Activated CD8-positive, alpha-beta memory T cell treated with anti-CD3 and anti-CD28 coated beads, Interleukin-2, amount 50 U/mL, for 1 hour (primary cell): Measurements from ENCODE around the gene DACT1.

ENCODE experiments used
- DNase-seq: peaks from one replicate; pipeline ENCODE4 v3.0.0-alpha.2; 2020; ENCODE audit errors: extremely low read depth

The DACT1 gene

DNA sequence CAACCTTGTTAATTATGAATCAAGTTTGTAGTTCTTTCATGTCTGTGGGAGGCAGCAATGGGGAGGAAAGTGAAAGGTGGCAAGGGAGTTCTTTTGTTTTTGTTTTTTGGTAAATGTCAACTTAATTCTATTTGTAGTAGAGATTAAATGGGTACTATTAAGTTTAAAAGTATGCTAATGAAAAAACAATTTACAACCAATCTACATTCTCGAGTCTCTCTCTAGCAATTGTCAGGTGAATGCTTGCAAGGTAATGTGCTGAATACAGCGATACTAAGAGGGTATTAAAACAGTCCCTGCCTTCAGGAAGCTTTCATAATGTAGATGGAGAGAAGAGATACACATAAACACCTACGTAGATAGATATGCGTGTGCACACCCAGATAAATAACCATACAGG is 1.6 kb upstream of the DACT1 start:
- DNase-seq = no peak

DNA sequence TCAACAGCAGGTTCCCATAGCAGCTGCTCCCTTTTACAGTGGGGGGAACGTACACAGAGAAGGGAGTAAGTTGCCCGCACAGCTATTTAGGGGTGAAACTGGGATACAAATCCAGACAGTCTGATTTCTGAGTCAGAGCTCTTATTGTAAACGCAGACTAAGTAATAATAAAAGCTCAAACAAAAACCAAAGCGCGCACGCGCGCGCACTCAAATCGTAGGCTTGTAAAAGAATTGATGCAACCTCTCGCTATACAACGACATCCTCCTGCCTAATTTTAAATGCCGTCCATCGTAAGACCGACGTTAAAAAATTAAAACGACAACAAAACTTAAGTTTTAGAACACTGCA is 747 bp upstream of the DACT1 start:
- no peak for DNase-seq

DNA sequence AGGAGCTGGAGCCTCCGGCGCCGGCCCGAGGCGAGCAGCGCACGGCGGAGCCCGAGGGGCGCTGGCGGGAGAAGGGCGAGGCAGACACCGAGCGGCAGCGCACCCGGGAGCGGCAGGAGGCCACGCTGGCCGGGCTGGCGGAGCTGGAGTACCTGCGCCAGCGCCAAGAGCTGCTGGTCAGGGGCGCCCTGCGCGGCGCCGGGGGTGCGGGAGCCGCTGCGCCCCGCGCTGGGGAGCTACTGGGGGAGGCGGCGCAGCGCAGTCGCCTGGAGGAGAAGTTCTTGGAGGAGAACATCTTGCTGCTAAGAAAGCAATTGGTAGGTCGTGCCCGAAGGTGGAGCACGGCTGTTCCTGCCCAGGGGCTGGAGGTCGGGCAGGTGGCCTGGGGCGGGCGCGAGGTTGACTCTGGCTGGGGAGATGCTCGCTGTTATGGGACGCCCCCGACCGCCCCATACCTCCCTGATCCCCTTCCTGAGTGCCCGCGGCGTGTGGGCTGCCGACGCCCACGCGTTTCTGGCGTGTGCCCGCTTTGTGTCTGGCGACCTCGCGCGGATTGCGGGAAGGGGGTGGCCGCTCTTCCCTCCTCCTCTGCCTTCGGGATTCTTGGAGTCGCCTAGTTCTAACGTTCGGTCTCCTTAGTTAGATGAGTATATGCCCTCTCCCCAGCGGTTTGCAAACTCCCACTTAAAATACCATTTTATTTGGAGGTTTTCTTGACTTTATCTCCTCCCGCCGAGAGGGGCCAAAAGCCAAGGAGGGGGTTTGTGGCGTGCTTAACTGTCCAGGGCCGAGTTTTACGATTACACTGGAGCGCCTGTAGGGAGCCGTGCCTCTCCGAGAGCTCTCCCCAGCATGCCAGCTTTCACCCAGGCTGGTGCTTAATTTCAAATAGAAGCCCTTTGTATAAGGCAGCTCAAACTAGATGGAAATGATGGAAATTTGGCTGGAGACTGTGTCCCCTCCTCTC is 752 bp downstream of the DACT1 start:
- DNase-seq = no peak

DNA sequence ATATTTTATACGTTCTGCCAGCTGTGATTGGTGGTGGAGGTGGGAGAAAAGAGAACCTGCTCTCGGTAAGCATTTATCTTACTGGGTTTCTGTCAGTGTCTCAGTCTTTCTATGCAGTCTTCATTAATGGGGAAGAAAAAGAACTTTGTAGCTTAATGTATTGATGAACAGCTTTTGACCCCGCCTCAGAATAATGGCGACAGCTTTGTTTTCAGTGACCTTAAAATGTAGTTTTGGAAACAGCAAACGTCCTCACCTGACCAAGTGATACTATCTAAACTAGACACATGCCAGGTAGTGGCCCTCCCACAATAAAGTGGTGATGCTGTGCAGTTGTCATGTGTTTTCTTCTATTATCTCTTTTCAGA is 1.4 kb downstream of the DACT1 start:
- no peak for DNase-seq

DNA sequence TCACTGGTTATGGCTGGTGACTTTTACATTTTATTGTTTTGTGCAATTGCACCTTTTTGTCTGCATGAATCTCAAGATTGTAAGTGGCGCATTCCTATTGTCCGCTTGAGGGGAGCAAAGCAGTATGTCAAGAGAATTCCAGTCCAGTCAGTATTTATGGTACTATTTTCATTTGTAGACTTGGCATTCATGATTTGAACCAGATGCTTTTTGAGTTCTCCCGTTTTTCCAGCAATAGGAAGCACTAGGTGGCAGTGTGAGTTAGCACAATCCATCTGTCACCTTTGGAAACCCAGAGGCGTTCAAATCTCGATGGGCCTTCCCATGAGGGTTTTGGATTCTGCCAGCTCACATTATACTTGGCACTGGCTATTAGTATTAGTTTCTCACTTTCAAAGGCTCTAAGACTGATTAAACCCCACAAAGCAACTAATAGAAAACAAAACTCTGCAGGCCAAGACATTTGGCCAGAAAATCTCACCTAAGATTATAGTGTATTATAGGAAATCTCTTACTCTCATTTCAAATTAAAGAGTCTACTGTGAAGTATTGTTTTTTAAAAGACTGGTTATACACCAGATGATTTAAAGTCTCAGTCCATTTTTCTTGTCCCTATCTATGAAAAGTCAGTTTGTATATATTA is 2.2 kb downstream of the DACT1 start:
- no peak for DNase-seq

DNA sequence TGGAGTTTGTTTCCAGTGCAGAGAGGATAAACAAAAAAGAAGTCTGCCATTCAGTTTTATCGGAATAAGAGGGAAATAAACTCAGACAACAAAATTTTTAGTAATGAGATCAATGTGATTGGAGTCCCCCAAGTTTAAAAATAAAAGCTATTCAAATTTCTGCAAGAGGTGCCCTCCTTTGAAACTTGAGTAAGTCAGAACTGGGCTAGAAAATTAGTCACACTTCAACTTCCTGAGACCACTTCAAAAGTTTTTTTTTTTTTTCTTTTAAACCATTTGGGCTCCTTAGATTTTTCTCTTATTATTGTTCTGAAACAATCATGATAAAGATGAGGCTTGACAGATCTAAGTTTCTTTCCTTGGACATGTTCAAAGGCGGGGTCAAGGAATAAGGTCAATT is 3.2 kb downstream of the DACT1 start:
- DNase-seq = no peak

DNA sequence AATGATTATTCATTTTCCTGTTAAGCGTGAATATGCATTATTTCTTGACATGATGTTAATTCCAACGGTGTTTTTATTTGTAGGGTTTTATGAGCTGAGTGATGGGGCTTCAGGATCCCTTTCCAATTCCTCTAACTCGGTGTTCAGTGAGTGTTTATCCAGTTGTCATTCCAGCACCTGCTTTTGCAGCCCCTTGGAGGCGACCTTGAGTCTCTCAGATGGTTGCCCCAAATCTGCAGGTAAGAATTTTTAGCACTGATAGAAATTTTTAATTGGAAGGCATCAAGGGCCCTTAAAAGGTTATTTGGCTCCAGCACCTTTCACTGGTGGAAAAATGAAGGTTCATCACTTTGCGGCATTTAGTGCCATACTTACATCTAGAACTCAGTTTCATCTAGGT is 3.7 kb downstream of the DACT1 start:
- DNase-seq = no peak

DNA sequence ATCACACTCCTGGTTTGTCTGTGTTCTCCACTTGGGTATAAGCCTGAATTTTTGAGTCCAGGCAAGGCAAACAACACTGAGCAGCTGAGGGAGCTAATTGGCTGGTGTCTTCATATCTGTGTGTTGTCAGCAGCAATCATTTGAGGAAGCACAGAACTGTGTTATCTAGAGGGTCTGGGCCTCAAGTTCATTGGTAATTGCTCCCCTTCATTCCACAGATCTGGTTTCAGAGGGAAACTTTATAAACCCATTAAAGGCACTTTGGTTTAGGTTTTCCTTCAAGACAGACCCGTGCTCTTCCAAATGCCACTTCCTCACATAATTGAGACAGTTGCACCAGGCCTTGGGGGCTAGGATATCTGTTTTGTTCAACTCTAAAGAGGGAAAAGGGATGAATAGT is 5.6 kb downstream of the DACT1 start:
- DNase-seq = no peak

DNA sequence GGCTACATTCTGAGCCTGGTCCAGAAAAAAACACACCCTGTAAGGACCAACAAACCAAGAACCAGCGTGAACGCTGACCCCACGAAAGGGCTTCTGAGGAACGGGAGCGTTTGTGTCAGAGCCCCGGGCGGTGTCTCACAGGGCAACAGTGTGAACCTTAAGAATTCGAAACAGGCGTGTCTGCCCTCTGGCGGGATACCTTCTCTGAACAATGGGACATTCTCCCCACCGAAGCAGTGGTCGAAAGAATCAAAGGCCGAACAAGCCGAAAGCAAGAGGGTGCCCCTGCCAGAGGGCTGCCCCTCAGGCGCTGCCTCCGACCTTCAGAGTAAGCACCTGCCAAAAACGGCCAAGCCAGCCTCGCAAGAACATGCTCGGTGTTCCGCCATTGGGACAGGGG is 7.9 kb downstream of the DACT1 start:
- DNase-seq = no peak

DNA sequence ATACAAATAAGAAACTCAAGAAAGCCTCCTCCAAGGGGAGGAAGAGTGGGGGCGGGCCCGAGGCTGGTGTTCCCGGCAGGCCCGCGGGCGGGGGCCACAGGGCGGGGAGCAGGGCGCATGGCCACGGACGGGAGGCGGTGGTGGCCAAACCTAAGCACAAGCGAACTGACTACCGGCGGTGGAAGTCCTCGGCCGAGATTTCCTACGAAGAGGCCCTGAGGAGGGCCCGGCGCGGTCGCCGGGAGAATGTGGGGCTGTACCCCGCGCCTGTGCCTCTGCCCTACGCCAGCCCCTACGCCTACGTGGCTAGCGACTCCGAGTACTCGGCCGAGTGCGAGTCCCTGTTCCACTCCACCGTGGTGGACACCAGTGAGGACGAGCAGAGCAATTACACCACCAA is 8.7 kb downstream of the DACT1 start:
- no peak for DNase-seq

DNA sequence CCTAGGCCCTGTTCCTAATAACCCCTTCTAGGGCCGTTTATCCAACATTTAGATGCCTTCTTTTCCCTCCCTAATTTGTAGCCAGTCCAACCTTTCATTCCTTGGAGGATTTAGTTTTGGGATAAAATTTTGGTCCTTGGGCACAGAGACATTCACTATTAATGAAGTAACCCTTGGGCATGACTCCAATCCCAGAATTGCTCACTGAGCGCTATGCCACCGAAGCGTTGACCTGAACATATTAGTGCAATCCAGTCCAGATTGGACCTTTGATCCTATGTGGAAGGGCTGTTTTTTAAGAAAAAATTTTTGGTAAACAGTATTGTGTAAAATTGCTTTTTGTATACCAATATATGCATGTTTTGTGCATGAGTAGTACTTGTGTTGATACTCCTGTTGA is 10.0 kb downstream of the DACT1 start:
- DNase-seq = no peak

DNA sequence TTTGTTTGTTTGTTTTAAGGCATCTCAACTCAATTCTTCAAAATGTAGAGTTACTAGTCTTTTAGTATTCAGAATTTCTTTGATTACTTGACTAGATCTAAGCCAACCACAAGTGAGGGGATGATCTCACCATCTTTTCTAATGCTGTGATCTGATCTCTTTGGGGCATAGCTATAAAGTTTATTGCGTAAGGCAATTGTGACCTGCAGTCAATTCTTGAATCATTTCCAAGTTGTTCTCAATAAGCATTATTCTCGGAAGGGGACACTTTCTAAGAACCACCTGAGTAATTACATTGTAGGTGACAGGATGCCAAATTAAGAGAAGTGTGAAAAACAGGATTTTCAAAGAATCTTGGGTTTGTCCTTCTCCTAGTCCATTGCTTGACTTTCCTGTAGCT is 13.1 kb downstream of the DACT1 start:
- DNase-seq = no peak

DNA sequence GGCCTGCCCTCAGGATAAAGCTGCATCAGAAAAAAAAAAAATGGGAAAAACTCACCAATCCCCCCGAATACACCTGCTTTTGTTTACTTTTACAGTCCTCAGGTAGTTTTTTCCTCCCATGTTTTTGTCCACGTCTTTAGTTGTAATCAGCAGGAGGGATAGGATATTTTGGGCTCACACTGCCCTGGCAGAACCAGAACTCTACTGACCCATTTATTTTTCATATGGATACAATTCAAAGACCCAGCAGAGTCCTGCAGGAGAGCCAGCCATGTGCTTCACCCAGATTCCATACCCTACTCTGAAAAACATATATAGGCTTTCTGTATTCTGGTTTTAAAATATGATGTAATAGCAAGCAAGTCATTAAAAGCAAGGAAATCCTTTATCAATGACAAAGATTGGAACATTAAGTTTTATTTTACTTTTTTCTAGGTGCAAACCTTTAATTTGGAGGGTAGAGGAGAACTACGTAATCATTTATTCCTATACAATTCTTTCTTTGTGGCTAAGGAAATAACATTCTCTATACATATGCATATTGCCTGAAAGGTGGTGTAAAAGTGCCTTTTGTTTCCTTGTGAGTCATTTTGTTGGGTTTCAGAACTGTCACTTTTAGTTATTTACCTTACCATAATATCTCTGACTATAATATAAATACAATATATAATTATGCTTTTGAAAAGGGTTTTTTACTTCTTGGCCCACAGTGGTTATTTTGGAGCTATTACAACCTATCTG is 19.1 kb downstream of the DACT1 start:
- no peak for DNase-seq

DNA sequence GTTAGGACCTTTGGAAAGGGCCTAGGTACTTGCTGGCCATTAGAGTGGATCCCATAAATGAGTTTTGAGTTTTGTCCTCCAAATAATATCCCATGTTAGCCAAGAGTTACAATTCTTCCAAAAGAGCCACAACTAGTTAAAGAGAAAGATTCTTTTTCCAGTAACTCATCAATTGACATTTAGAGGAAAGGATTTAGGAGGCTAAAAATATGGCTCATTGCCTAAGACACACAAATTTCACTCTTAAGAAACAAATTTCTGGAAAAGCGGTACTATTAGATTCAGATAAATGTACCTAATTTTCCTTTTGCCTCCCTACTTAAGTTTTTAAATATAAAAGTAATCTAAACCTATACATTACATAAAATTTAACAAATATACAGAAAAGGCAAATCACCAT is 21.3 kb downstream of the DACT1 start:
- DNase-seq = no peak

DNA sequence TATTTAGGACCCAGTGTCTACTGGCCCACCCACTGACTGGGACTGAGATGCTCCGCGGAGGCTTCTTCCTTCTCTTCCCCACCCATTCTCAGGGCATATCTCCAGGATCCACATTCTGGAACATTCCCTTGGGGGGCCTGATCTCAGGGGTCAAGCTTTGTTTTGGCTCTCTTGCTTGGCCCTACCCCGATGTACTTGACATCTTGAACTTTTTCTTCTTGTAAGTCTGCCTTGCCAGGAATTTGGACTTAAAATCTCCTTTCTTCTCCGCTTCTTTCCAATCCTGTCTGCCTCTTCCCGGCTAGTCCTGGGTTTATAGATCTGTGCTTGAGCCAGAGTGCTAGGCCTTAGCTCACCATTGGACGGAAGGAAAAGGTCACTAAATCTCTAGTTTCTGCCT is 22.1 kb downstream of the DACT1 start:
- no peak for DNase-seq

DNA sequence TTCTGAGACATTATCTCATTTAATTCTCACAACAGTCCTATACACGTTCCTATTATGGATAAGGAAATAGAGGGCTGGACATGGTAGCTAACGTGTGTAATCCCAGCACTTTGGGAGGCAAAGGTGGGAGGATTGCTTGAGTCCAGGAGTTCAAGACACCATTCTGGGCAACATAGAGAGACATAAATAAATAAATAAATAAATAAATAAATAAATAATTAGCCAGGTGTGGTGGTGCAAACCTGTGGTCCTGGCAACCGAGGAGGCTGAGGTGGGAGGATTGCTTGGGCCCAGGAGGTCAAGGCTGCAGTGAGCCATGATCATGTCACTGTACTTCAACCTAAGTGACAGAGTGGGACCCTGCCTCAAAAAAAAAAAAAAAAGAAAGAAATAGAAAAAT is 22.6 kb downstream of the DACT1 start:
- no peak for DNase-seq

DNA sequence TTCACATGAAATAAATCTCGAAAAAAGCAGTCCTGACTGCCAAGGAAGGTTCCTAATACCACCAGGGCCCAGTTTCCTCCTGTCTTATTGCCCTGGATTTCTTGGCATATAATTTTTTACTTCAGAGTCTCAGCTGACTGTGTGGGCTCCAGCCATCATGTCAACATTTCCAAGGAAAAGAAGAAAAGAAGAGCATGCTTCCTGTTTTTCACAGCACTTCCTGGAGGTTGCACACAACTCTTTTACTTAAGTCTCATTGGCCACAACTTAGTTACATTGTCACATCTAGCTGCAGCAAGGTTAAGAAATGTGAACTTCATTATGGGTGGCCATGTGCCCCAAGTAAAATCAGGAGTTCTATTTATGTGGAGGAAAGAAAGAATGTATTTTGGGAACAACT is 24.3 kb downstream of the DACT1 start:
- no peak for DNase-seq

DNA sequence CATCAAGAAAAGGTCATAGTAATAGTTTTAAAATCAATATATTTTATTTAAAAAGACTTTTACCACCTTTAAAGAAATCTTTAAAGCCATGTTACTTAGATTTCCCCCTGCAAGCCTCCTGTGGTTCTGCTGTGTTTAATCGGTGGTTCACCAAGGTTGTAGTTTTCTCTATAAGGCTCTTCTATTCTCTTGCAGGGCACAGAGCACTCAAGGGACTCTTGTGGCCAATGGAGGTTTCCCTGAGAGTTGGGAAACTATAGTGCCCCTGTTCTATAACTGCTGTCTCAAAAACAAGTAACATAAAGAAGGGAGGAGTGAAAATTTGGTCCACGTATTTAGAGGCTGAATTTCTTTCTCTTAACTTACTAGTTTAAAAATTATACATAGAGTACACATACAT is 25.0 kb downstream of the DACT1 start:
- no peak for DNase-seq

DNA sequence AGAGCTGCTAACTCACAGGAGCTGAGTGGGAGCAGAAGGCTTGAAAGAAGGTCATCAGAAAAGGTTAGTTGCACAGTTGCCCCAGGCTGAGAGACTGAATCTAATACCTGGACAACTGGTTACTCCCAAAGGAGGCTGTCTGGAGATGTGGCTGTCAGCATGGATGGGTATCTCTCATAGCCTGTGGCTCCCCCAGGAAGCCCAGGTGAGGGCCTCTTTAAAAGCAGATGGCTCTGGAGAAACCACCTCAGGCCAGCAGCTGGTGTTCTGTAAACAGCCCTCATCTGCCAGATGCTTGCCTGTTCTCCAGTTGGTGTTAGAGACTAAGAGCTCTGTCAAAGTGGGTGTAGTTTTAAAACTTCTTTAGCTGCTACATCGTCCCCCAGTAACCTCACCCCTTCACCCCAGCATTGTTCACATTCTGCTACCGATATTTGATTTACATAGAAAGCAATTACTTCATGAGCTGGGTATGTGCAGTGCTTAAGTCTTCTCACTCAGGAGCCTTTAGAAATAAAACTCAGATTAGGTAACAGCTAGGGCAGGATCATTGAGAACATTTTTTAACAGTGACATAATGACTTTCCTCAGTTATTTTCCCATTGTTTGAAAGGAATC is 25.8 kb downstream of the DACT1 start:
- DNase-seq = no peak

DNA sequence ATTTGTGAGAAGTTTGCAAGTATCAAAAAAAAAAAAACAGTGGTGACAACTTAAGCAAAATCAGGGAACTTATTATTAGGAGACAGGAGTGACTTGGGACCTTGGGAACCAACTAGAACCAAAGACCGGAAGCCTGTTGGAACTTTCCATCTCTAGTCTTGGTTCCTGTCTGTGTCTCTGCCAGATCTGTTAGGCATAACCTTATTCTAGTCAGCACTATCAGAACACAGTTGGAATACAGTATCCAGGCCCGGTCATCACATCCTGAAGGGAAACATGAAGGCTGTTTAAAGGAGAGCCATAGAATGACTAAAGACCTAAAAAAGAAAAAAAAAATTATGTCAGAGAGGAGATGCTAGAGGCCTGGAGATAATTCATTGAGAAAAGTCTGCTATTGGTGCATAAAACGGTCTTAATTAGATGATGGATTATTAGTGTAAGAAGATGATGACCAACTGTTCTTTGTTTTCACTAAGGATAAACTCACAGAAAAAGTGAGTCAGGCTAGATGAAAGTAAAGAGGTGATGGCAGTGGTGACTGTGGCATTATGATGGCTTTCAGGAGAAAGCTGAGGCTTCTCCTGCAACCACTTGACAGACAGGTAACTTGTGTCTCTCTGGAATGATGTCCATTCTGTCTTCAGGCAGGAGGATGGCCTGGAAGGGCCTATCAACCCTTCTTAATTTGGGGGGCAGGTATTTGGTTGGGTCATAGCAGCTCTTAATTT is 28.2 kb downstream of the DACT1 start:
- DNase-seq = no peak

DNA sequence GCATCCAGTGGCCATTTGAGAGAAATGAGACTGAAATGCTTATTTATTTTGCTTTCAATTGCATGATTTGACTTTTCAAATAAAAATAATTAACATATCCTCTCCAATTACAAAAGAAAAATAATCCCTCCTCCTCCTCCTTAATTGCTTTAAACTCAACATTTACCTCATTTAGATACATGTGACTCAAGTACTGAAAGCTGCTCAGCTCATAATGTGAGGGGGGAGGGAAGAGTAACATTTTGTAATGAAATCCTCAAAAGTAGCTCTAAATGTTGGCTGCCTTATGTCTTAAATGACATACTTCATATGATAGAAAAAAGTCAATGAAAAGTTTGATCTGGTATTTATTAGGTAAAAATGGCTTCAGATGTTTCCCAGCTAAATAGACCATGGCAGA is 29.0 kb downstream of the DACT1 start:
- DNase-seq = no peak

DNA sequence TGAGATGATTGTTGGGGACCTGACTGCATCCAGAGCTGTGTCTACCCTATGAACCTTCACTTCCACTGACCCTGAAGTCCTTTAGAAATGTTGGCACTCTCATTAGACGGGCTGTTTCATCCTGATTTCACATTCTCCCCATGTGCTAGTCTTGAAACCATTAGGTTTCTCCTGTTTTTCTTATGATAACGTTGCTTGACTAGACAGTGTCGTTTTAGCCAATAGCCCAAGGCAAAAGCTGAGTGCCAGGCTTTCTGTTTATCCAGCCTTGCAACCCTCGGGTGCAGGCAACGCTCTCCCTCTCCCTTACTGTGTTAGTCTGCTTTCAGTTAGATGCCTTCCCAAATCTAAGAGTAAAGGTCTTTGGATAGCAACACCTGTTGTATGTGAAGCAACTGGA is 30.1 kb downstream of the DACT1 start:
- DNase-seq = no peak
